GM21786 (cell line): ENCODE results near the gene MAN1C1.

ENCODE experiments used
- ATAC-seq: cut with Tn5 transposase; IDR thresholded peaks from one replicate; pipeline ENCODE4 v1.9.1; 2021; ENCODE audit not compliant: unreplicated experiment

MAN1C1 gene

GRCh38 chr1:25756215-25756614 lies 139.6 kb downstream of the MAN1C1 start:
- no peak for ATAC-seq

GRCh38 chr1:25757151-25757845 lies 140.7 kb downstream of the MAN1C1 start:
- ATAC-seq: no peak

- no peak for ATAC-seq
These were observed 141.2 kb downstream of the MAN1C1 start for GRCh38 chr1:25757846-25758185.

GRCh38 chr1:25758466-25759070 lies 142.0 kb downstream of the MAN1C1 start:
- no peak for ATAC-seq

- no peak for ATAC-seq
These were observed 143.6 kb downstream of the MAN1C1 start for GRCh38 chr1:25760122-25760719.

- ATAC-seq: no peak
These were observed 144.3 kb downstream of the MAN1C1 start for GRCh38 chr1:25760871-25761270.

GRCh38 chr1:25763493-25763892 lies 146.9 kb downstream of the MAN1C1 start:
- ATAC-seq: no peak

- no peak for ATAC-seq
These were observed 148.7 kb downstream of the MAN1C1 start for GRCh38 chr1:25765136-25765922.

GRCh38 chr1:25765923-25766589 lies 149.5 kb downstream of the MAN1C1 start:
- no peak for ATAC-seq

- ATAC-seq: no peak
These were observed 150.3 kb downstream of the MAN1C1 start for GRCh38 chr1:25766721-25767436.

- no peak for ATAC-seq
These were observed 150.8 kb downstream of the MAN1C1 start for GRCh38 chr1:25767437-25767770.

- ATAC-seq: no peak
These were observed 152.4 kb downstream of the MAN1C1 start for GRCh38 chr1:25768999-25769398.

GRCh38 chr1:25769625-25770383 lies 153.2 kb downstream of the MAN1C1 start:
- ATAC-seq: no peak

GRCh38 chr1:25770541-25771220 lies 154.1 kb downstream of the MAN1C1 start:
- ATAC-seq: no peak

- no peak for ATAC-seq
These were observed 154.9 kb downstream of the MAN1C1 start for GRCh38 chr1:25771221-25772114.

- ATAC-seq: no peak
These were observed 155.6 kb downstream of the MAN1C1 start for GRCh38 chr1:25772164-25772563.

- ATAC-seq: no peak
These were observed 156.2 kb downstream of the MAN1C1 start for GRCh38 chr1:25772692-25773245.
